Eye (tissue), 1 donor: ENCODE measurements around the gene MOB3B.

Experiments
- DNase-seq: peaks from one replicate; pipeline ENCODE4 v3.0.0-alpha.2; 2015

MOB3B gene

DNA sequence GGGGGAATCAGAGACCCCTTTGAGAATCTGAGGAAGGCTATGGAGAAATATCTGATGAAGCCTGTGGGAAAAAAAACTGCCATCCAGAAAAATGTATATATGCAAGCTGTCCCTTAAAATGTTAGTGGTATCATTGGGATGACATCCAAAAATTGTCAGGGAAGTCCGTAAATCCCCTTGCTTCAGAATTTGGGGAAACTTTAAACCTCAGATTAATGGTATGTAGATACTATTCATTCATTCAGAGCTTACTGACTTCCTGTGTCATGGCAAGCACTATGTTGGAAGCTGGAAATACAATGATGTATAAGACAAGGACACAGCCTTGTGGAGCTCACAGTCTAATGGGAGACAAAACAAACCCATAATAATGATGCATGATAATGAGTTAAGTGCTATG, 10.9 kb upstream of the MOB3B start:
- DNase-seq: no peak

GRCh38 chr9:27539479-27540441, 10.1 kb upstream of the MOB3B start:
- peak; percentile 46 for DNase-seq

- no peak for DNase-seq
These were observed 9.0 kb upstream of the MOB3B start for GRCh38 chr9:27538647-27539046.

DNA sequence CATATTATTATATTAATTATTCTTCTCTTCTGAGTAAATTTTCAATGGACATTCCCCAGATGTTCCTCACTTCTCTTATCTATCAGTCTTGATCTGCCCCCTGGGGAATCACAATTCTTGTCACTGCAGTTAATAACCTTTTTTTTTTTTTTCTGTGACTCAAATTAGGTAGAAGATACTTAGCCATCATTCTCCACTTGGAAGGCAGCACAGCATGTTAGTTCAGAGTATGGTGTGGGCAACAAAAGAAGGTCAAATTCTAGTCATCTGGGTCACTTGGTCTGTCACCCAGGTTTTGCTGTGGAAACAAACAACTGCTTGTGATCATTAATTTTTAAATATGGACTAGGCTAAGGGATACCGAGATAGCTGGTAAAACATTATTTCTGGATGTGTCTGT, 8.1 kb upstream of the MOB3B start:
- peak; percentile 84 for DNase-seq

DNA sequence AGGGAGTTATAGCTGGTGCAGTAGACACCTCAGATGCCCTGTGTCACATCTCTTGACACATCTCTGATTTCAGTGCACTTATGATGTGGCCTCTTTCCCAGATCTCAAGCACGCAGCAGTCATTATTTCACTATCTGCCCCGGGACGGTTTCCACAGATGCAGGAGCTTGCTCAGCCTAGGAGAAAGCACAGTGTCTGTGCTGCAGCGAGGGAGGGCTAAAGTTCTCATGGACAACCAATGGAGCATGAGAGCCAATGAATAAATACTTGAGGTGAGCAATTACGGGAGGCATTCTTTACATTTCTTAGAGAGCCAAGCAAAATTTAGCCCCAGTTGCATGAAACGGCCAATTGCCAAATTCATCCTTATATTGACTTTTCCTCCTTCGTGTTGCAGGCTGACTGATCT, 7.4 kb upstream of the MOB3B start:
- DNase-seq: no peak

DNA sequence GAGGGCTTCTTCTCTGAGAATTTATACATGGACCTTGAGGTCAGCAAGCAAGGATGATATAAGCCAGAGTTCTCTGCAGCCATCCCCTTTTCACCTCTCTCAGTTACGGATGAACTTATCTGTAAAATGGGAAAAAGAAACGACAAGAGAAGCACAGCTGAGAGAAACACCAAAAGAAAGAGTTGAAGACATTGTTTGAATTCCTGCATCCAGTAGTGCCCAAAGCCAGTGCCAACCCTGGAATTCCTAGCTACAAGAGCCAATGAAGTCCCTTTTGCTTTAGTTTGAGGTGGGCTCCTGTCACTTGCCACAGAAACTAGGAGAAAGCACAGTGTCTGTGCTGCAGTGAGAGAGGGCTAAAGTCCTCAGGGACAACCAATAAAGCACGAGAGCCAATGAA, 6.6 kb upstream of the MOB3B start:
- DNase-seq: no peak

GRCh38 chr9:27535701-27536118, 6.1 kb upstream of the MOB3B start:
- DNase-seq: no peak

GRCh38 chr9:27534658-27535209, 5.1 kb upstream of the MOB3B start:
- no peak for DNase-seq

- DNase-seq: no peak
These were observed 4.5 kb upstream of the MOB3B start for GRCh38 chr9:27534131-27534530.

- no peak for DNase-seq
These were observed 3.7 kb upstream of the MOB3B start for GRCh38 chr9:27533311-27533710.

GRCh38 chr9:27532046-27532445, 2.4 kb upstream of the MOB3B start:
- DNase-seq: no peak

DNA sequence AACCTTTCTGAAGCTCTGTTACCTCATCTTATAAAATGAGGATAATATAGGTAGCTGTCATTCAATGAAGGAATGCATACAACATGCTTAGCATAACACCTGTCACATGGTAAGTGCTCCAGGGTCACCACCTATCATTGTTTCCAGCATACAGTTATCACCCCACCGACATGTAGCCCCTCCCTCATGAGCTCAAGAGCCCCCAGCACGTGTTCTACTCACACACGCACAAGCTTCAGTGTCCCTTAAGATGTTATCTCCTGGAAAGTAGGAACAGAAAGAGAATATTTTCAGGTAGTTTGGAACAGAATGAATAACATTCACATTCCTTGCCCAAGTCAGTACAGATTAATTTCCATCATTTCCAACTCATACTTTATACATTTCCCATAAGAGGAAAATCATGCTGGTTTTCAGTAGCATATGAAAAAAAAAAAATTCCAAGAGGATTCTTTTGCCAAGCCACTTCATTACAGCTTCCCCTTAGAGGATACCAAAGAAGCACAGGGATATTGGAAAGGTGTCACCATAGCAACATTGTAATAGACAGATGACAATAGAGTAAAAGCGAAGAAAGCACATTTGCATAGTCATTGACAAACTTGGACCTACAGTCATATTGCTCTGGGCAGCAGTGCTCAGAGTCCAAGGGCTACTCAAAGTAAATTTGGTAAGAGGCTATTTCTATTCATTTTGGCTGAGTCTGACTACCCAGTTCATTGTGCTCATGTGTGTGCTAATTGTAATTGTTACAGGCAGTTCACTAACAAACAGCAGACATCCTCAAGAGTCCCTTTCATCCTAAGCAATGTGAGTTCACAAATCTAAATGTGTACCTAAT, 1.5 kb upstream of the MOB3B start:
- DNase-seq: no peak

DNA sequence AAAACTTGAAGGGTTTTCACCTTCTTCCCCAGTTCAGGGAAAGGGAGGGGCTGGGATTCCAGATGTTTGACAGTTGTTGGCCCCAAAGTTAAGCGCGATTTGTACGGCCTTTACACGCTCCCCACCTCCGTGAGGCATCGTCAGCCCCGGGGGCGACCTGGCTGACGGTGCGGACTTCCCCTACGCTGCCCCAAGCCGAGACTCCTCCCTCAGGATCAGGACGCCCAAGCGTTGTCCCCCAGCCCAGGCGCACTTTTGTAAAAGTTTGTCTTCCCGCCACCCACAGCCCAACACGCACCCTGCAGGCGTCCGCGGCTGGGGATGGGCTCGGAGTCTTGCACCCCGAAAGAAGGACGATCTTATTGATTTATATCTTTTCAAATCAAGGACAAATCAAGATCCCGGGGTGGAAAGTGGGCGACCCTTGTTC, 713 bp downstream of the MOB3B start:
- peak; percentile 86 for DNase-seq

GRCh38 chr9:27528076-27528885, 1.3 kb downstream of the MOB3B start:
- peak; percentile 90 for DNase-seq

GRCh38 chr9:27527702-27528075, 1.9 kb downstream of the MOB3B start:
- no peak for DNase-seq

- DNase-seq: no peak
These were observed 5.4 kb downstream of the MOB3B start, which contains the start of gene IFNK for GRCh38 chr9:27524236-27524635. Gene IFNK (plus strand): TSS chr9:27524290. CDS start chr9:27524337, 47 bp downstream.

DNA sequence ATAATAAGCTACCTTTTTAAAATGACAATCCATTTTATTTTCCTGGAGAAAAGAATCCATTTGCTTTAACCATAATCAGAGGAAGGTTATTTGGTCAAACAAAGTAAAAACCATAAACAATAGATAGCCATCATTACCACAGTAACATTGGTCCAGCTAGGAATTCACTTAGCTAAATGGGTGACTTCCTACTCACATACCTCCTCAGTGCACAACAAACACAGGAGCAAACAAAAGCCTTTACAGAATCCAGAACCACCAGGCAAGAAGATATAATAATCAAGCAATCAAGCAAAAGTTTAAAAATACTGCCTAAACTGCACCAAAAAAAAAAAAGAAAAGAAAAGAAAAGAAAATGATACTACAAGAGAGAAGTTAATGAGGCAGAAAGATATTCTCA, 6.5 kb downstream of the MOB3B start:
- no peak for DNase-seq

DNA sequence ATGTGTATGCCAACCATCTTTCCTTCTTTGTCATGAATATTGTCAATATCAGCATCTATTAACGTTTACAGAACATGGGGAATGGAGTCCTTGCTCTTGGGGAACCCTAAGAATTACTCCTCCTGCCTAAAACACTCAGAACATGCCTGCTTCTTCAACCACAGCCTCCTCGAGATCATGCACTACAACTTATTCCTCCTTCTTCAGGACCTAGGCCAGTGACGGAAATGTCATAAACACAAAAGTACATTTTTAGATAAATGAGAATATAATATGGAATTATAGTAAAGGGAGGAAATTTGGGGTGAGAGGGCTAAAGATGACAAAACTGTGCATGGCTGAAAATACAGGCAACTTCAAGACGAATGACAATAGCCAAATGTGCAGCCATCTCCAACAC, 8.6 kb downstream of the MOB3B start:
- DNase-seq: no peak

- DNase-seq: no peak
These were observed 9.8 kb downstream of the MOB3B start for GRCh38 chr9:27519466-27520465.

- no peak for DNase-seq
These were observed 10.8 kb downstream of the MOB3B start for GRCh38 chr9:27518809-27519208.

- no peak for DNase-seq
These were observed 11.6 kb downstream of the MOB3B start for GRCh38 chr9:27518006-27518405.
